Testis (tissue), 2 donors: ENCODE data around the gene CHCHD10.

Experiments used
- CTCF ChIP-seq, 3 experiments: fragments of 450-650 bp in 2 of 3; fragments of 200-600 bp in 1 of 3; sonication (generic) in 1 of 3; IDR thresholded peaks; one replicate each; pipeline ENCODE4 v1.5.1; 2016 to 2019; ENCODE audit warnings: antibody characterized with exemption in 3 of 3, mild to moderate bottlenecking in 2 of 3, moderate library complexity in 1 of 3
- POLR2A ChIP-seq: fragments of 450-650 bp; IDR thresholded peaks from one replicate; pipeline ENCODE4 v1.6.1; 2017; ENCODE audit warnings: antibody characterized with exemption, mild to moderate bottlenecking, moderate library complexity

- no peak for TF ChIP-seq CTCF (IDR thresholded peaks at IDR 0.05)
- no peak for TF ChIP-seq POLR2A
Observed at GRCh38 chr22:23767303-23767672, 484 bp downstream of the CHCHD10 start.
